Esophagus muscularis mucosa (tissue), 4 donors: ENCODE data around the gene PDE3A. TPM values are rescaled to one million over a fixed set of nuclear protein-coding genes. Genes with fewer than 3 reads are reported as not detected.

ENCODE experiments used
- DNase-seq: peaks from one replicate; pipeline ENCODE4 v3.0.0-alpha.2; 2017; ENCODE audit errors: extremely low spot score
- H3K27ac ChIP-seq, 4 donors: fragments of 200-600 bp; sonication (generic); replicated peaks in 1 of 4; 1 replicate in 3 of 4; 2 replicates in 1 of 4; pipeline ENCODE4 v1.5.1; 2016 to 2019; ENCODE audit warnings: mild to moderate bottlenecking in 1 of 4
- H3K27me3 ChIP-seq, 4 donors: fragments of 200-600 bp; sonication (generic); one replicate each; pipeline versions ENCODE4 v1.5.1 to v1.6.0; 2016 to 2019
- H3K36me3 ChIP-seq, 4 donors: fragments of 200-600 bp; sonication (generic); one replicate each; pipeline ENCODE4 v1.5.1; 2016 to 2019
- H3K4me1 ChIP-seq, 4 donors: fragments of 200-600 bp; sonication (generic); one replicate each; pipeline ENCODE4 v1.5.1; 2016 to 2019
- H3K4me3 ChIP-seq, 4 donors: fragments of 200-600 bp; sonication (generic); 1 replicate in 2 of 4; 2 replicates in 2 of 4; pipeline ENCODE4 v1.5.1; 2016 to 2019; ENCODE audit warnings: mild to moderate bottlenecking in 4 of 4, moderate library complexity in 1 of 4
- H3K9me3 ChIP-seq, 4 donors: fragments of 200-600 bp; sonication (generic); 1 replicate in 3 of 4; 2 replicates in 1 of 4; pipeline ENCODE4 v1.5.1; 2016 to 2019
- CTCF ChIP-seq, 3 experiments: fragments of 200-600 bp in 2 of 3; fragments of 450-650 bp in 1 of 3; sonication (generic) in 2 of 3; IDR thresholded peaks; one replicate each; pipeline ENCODE4 v1.5.1; 2017 to 2019; ENCODE audit warnings: antibody characterized with exemption in 3 of 3, mild to moderate bottlenecking in 2 of 3, moderate library complexity in 1 of 3
- EP300 ChIP-seq: sonication (generic); formaldehyde crosslinking; IDR thresholded peaks from one replicate; pipeline ENCODE4 v1.6.1; 2017; ENCODE audit warnings: antibody characterized with exemption
- POLR2A ChIP-seq: fragments of 450-650 bp; IDR thresholded peaks from one replicate; pipeline ENCODE4 v1.6.1; 2017; ENCODE audit warnings: antibody characterized with exemption, moderate library complexity, mild to moderate bottlenecking, low read depth
- POLR2AphosphoS5 ChIP-seq, 2 donors: sonication (generic); formaldehyde crosslinking; IDR thresholded peaks; one replicate each; pipeline ENCODE4 v1.6.1; 2017; ENCODE audit warnings: antibody characterized with exemption in 2 of 2
- WGBS: methylation state at CpG from one replicate; pipeline ENCODE4 v1.1.5; 2018; 5-methylcytosine and 5-hydroxymethylcytosine counted together
- intact Hi-C: fragments of 100-400 bp; cut with DNase I; formaldehyde crosslinking; loops from one replicate; pipeline ENCODE4 v1.15.1; 2023
- total RNA-seq, 4 donors: library from RNA; depleted of rRNA; stranded (reverse); fragments of >200 nt; gene quantifications; one replicate each; pipeline versions ENCODE4 v1.1.0 to v1.2.1, GENCODE V29; 2016

The PDE3A gene
- total RNA-seq, 4 donors from 2014 or later: 93.8 to 155 (median 106) TPM

- intact Hi-C loops: no loop called here
- Histone ChIP-seq H3K27ac (no peak overlapping the region), H3K9me3 (no peaks in the 10 kb centered on the region), H3K27me3 (no peaks in the 10 kb centered on the region), H3K4me3 (no peak overlapping the region), H3K36me3 (no peaks in the 10 kb centered on the region), H3K4me1 (peaks cover 12 to 69% (median 51%) of the 10 kb centered on the region in 4 donors)
- WGBS: 20% methylated on average over 1 of the region's 1 CpG
- TF ChIP-seq POLR2A (no peak), EP300 (no peak), CTCF (IDR thresholded peaks at IDR 0.05) (no peak), POLR2AphosphoS5 (IDR thresholded peaks at IDR 0.05) (no peak)
- DNase-seq: no peak
These were observed 121.3 kb downstream of the PDE3A start for GRCh38 chr12:20489645-20490044.

- H3K27me3 ChIP-seq: no peaks in the 10 kb centered on the region
- intact Hi-C loops: no loop called here
- no peak overlapping the region for H3K27ac ChIP-seq
- H3K4me1 ChIP-seq: peaks cover 14 to 70% (median 57%) of the 10 kb centered on the region in 4 donors
- no peaks in the 10 kb centered on the region for H3K9me3 ChIP-seq
- no peaks in the 10 kb centered on the region for H3K36me3 ChIP-seq
- H3K4me3 ChIP-seq: no peak overlapping the region
- TF ChIP-seq CTCF (IDR thresholded peaks at IDR 0.05): no peak
- no peak for TF ChIP-seq POLR2A
- TF ChIP-seq EP300: no peak
- DNase-seq: no peak
These were observed 121.9 kb downstream of the PDE3A start for GRCh38 chr12:20490213-20490612.

- Histone ChIP-seq H3K4me3 (no peak overlapping the region), H3K27ac (no peak overlapping the region), H3K27me3 (no peaks in the 10 kb centered on the region), H3K4me1 (peaks cover 21 to 72% (median 65%) of the 10 kb centered on the region in 4 donors), H3K36me3 (no peaks in the 10 kb centered on the region), H3K9me3 (no peaks in the 10 kb centered on the region)
- WGBS: 74% methylated on average over 5 of the region's 5 CpGs
- TF ChIP-seq CTCF (IDR thresholded peaks at IDR 0.05) (no peak), POLR2AphosphoS5 (IDR thresholded peaks at IDR 0.05) (no peak), EP300 (no peak), POLR2A (no peak)
- intact Hi-C loops: no loop called here
- DNase-seq: no peak
These were observed 123.0 kb downstream of the PDE3A start for GRCh38 chr12:20491290-20491689.

GRCh38 chr12:20492251-20492760, 124.0 kb downstream of the PDE3A start:
- 77% methylated on average over 4 of the region's 4 CpGs for WGBS
- intact Hi-C loops: no loop called here
- DNase-seq: no peak
- Histone ChIP-seq H3K9me3 (no peaks in the 10 kb centered on the region), H3K4me3 (no peak overlapping the region), H3K27me3 (no peaks in the 10 kb centered on the region), H3K27ac (no peak overlapping the region), H3K36me3 (no peaks in the 10 kb centered on the region), H3K4me1 (peaks cover 23 to 64% (median 62%) of the 10 kb centered on the region in 4 donors)
- TF ChIP-seq POLR2A: no peak
- no peak for TF ChIP-seq POLR2AphosphoS5 (IDR thresholded peaks at IDR 0.05)
- TF ChIP-seq EP300: no peak
- no peak for TF ChIP-seq CTCF (IDR thresholded peaks at IDR 0.05)

- 54% methylated on average over 1 of the region's 1 CpG for WGBS
- no peak for DNase-seq
- no peaks in the 10 kb centered on the region for H3K36me3 ChIP-seq
- peaks cover 23 to 64% (median 59%) of the 10 kb centered on the region in 4 donors for H3K4me1 ChIP-seq
- H3K27me3 ChIP-seq: no peaks in the 10 kb centered on the region
- H3K9me3 ChIP-seq: no peaks in the 10 kb centered on the region
- intact Hi-C loops: no loop called here
- TF ChIP-seq POLR2AphosphoS5 (IDR thresholded peaks at IDR 0.05) (no peak), EP300 (no peak), CTCF (IDR thresholded peaks at IDR 0.05) (no peak), POLR2A (no peak)
- no peak overlapping the region for H3K4me3 ChIP-seq
- H3K27ac ChIP-seq: no peak overlapping the region
These were observed 125.6 kb downstream of the PDE3A start for GRCh38 chr12:20493934-20494333.
